ENCODE data around the gene PLCZ1.

- TF ChIP-seq, protein P1, sequence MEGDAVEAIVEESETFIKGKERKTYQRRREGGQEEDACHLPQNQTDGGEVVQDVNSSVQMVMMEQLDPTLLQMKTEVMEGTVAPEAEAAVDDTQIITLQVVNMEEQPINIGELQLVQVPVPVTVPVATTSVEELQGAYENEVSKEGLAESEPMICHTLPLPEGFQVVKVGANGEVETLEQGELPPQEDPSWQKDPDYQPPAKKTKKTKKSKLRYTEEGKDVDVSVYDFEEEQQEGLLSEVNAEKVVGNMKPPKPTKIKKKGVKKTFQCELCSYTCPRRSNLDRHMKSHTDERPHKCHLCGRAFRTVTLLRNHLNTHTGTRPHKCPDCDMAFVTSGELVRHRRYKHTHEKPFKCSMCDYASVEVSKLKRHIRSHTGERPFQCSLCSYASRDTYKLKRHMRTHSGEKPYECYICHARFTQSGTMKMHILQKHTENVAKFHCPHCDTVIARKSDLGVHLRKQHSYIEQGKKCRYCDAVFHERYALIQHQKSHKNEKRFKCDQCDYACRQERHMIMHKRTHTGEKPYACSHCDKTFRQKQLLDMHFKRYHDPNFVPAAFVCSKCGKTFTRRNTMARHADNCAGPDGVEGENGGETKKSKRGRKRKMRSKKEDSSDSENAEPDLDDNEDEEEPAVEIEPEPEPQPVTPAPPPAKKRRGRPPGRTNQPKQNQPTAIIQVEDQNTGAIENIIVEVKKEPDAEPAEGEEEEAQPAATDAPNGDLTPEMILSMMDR (IDR thresholded peaks at IDR 0.05) = no peak
- TF ChIP-seq POLR2A (IDR thresholded peaks at IDR 0.05) (no peak), POLR2AphosphoS5 (IDR thresholded peaks at IDR 0.05) (no peak)
Measured at GRCh38 chr12:18750085-18750484, 12.3 kb upstream of the PLCZ1 start.

Measured in breast epithelium (tissue), 3 donors.